ENCODE data around the gene DLG2. TPM values are rescaled to one million over a fixed set of nuclear protein-coding genes. Genes with fewer than 3 reads are reported as not detected.
"Not testable (repeated sequence)": the region's sequence is repeated elsewhere in the genome, so short reads cannot be mapped to it uniquely, and the experiment has no call there.

Gene DLG2
- total RNA-seq, 1 donor from 2014 or later = 0.51 TPM

DNA sequence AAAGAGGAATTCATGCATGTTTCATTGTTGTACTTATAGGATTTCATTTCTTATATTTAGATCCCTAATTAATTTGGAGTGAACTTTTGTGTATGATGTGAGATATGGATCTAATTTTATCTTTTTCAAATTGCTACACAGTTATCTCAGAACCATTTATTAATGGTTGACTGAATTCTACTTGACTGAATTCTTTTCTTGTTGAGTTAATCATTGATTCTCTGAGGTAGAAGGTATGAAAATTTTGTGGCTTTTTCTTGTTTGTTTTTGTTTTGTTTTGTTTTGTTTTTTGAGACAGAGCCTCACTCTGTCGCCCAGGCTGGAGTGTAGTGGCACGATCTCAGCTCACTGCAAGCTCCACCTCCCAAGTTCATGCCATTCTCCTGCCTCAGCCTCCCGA, 286.3 kb downstream of the DLG2 start:
- not testable (repeated sequence) for DNase-seq (ENCODE audit: low read depth in 2 of 2)

DNA sequence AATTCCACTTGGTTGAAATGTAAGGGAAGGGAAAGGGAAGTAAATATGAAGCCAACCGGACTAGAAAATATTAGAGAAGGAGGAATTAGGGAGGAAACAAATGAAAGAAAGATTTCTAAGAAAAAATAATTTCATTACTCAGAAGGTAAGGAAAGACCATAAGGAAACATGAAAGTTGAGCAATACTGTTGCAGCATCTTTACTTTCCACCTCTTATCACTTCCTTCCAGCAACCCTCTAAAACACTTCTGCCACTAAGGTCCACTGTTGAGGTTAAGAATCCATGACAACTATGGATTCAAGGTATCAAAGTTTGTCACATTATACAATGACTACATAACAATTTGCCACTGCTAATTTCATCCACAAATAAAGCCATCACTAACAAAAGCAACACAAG, 308.6 kb downstream of the DLG2 start:
- DNase-seq (ENCODE audit: low read depth in 2 of 2) = no peak

DNA sequence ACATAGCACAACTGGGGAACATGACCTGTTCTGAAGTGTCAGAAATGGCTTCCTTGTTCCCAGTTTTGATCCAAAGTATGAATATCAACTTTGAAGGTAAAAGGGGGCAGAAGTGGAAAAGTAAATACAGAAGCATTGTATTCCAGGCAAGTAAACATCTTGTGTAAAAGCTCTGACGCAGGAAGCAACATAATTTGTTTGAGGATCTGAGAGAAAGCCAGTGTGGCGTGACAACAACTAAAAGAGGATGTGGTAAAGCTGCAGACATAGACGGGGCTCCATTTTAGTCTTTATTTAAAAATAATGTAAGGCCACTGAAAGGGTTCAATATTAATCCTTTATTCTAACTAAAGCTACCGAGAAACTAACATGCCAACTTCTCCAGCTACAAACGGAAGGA, 310.2 kb downstream of the DLG2 start:
- no peak for DNase-seq (ENCODE audit: low read depth in 2 of 2)

- DNase-seq (ENCODE audit: low read depth in 2 of 2) = no peak
Observed at GRCh38 chr11:85313741-85314140, 313.4 kb downstream of the DLG2 start.

GRCh38 chr11:85310479-85310878, 316.7 kb downstream of the DLG2 start:
- DNase-seq (ENCODE audit: low read depth in 2 of 2) = no peak

DNA sequence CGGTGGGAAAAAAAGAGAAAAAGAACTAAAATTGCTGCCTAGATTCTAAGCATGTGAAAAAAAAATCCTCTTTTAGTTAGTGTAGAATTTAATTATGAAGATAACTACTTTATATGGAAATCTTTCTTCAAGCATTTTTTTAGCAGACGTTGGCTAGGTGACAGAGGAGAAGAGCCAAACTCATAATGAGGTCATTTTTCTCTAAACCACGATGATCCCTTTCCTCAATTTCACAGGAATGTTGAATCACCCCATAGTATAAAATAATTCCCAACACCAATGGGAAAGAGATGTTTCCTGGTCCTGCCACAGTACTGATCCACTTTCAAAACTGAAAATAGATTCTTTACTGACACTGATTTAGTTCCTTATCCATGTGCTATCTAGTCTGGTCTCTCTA, 319.8 kb downstream of the DLG2 start:
- DNase-seq (ENCODE audit: low read depth in 2 of 2) = no peak

DNA sequence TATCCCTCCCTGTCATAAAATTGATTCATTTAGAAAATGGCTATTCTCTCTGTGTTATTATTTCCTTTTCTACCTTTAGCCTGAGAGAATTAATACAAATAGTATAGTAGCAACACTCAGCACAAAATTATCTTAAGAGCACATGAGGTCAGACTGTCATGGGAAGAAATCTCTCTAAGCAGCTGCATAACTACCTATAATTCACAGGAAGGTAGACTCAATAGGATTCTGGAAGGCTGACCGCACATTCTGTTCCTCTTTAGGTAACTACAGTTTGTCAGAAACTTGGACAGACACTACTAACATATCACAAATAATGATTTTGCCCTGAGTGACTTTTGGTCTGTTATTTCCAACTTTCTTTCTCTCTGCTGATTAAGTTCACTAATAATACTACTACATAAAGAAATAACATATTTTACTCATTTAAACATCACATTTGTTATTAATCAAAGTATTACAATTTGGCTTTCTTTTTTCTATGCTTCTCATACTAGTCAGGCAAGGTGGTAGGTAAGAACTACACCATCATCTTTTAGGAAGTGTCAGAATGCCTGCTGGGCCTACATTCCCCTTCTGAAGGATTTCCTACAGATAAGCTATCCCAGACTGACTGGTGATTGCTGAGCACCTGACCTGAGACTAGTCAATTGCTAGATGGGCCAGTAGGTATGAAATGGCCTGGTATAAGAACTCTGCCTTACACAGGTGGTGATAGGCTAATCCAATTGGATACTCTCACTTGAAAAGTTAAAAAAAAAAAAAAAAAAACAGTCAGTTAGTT, 325.1 kb downstream of the DLG2 start:
- DNase-seq (ENCODE audit: low read depth in 2 of 2) = no peak

- DNase-seq (ENCODE audit: low read depth in 2 of 2) = no peak
Observed at GRCh38 chr11:85299258-85299942, 327.7 kb downstream of the DLG2 start.

DNA sequence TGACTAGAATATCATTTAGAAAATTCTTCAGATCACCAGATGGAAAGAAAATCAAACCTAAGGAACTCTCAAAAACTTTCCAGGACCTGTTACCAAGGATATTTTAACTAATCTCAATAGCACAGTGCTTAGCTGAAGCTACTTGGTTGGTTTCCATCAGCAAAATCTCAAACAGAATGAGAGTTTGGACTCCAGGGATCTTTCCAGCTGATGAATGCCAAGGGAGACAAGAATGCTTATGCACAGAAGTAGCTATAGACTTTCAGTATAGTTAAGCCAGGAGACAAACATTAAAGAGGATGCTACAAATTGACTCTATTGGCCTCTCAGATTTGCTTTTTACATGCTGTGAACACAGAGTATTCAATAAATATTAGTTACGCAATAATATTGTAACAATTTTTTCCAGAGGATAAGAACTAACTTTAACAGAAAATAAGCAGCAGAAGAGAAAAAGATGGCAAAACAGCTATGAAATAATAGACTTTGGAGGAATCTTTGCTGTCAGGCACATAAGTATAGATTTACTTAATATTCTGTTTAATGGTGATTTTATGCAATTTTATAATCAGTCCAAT, 331.4 kb downstream of the DLG2 start:
- DNase-seq (ENCODE audit: low read depth in 2 of 2) = no peak

GRCh38 chr11:85281550-85281949, 345.6 kb downstream of the DLG2 start:
- DNase-seq (ENCODE audit: low read depth in 2 of 2) = no peak

DNA sequence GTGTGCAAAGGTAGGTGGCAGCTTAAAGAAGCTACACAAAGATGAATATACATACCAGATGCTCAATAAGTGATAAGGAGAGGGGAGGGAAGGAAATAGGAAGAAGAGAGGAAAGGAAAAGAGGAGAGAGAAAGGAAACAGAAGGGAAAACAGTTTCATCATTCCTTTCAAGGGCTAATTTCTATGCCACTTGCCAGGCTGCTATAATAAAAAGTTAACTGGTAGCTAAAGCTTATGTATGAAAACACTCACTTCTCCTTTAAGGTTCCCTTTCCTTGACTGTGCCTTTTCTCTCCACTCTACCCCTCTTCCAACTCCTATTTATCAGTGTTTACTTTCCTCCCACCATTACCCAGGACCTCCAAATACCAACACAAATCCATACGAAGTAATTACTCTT, 347.9 kb downstream of the DLG2 start:
- no peak for DNase-seq (ENCODE audit: low read depth in 2 of 2)

GRCh38 chr11:85277693-85278092, 349.5 kb downstream of the DLG2 start:
- DNase-seq (ENCODE audit: low read depth in 2 of 2) = no peak

DNA sequence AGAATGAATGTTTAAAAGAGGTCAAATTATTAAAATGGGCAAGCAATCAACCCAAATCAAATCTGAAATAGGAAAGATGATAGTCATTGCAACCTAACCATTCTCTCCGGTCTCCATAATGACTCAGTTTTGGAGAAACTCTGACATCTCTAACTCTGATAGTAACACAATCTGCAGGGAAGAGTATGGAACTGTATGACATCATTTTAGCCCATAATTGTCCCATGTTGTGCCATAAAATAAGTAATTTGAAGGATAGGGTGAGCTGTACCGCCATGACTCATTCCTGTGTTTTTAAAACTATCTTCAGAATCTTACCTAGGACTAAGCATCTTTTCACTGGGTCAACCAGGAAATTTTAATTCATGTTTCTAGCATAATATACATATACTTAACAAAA, 350.8 kb downstream of the DLG2 start:
- no peak for DNase-seq (ENCODE audit: low read depth in 2 of 2)

DNA sequence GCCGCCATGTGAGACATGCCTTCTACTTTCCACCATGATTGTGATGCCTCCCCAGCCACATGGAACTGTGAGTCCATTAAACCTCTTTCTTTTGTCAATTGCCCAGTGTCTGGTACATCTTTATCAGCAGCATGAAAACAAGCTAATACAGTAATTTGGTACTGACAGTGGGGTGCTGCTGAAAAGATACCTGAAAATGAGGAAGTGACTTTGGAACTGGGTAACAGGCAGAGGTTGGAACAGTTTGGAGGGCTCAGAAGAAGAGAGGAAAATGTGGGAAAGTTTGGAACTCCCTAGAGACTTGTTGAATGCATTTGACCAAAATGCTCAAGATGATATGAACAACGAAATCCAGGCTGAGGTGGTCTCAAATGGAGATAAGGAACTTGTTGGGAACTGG, 356.8 kb downstream of the DLG2 start:
- DNase-seq (ENCODE audit: low read depth in 2 of 2) = not testable (repeated sequence)

DNA sequence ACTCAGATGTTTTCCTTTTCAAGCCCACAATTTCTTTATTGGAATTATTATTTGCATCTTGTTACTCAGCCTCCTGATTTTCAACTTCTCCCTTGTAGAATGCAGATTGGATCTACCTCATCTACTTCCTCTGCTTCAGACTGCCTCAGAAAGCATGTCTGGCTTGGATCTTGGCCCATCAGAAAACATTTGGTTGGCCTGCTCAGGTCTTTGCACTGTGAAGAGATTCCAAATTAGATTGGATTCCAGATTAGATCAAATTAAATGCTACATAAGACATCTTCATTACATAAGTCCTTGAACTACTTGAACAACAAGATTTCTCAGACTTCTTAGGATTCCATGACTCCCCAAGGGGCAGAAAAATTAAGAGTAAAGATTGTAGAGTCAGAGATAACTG, 358.0 kb downstream of the DLG2 start:
- DNase-seq (ENCODE audit: low read depth in 2 of 2) = no peak

DNA sequence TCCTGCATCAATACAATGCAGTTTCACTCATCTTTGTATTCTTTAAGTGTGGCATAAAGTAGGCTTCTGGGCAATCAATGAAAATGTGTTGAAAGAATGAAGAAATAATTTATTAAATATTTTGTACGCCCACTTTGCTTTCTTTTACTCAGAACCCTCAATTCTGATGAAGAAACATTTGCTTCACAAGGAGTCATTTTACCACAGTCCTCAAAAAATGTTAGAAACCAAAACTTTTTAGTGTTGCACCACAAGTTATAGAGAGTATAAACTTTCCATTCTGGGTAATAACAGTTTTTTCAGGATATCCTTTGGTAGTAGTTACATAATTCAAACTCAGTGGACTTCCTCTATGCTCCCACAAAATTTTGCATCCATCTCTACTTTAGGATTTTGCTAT, 360.5 kb downstream of the DLG2 start:
- no peak for DNase-seq (ENCODE audit: low read depth in 2 of 2)

DNA sequence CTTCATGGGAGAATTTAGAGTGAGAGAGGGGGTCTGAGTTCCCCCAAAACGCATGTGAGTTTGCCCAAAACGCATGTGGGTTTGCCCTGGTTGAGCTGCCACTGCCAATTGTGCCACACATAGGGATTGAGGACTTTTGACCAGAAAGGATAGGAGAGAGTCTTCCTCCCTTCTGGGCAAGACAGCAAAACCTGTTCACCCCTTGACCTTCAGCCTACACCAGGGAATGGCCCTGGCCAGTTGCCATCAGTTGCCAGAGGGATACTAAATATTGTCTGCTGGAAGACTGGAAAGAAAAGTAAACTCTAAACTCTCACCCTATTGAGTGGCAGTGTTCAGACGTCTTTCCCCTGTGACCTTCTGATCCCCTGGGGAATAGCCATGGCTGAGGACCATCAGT, 363.8 kb downstream of the DLG2 start:
- DNase-seq (ENCODE audit: low read depth in 2 of 2) = no peak

- DNase-seq (ENCODE audit: low read depth in 2 of 2) = no peak
Observed at GRCh38 chr11:85257837-85258236, 369.3 kb downstream of the DLG2 start.

- no peak for DNase-seq (ENCODE audit: low read depth in 2 of 2)
Observed at GRCh38 chr11:85256433-85256832, 370.7 kb downstream of the DLG2 start.

- no peak for DNase-seq (ENCODE audit: low read depth in 2 of 2)
Observed at GRCh38 chr11:85249482-85249881, 377.7 kb downstream of the DLG2 start.

DNA sequence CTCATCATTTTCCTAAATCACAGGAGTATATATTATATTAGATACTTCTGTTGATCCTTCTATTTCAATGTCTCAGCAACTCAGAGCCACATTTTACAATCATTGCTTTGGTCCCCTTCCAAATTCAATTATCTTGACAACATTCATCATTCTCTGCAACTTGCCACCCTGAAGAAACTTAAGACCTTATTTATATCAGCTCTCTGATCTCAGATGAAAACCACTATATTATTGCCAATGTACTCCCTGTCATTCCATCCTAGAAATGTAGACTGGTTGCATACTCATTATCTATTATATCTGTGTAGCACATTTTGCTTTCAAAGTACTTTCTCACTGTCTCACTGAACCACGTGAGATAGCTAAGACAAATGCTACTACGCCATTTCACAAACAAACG, 379.3 kb downstream of the DLG2 start:
- DNase-seq (ENCODE audit: low read depth in 2 of 2) = no peak

- DNase-seq (ENCODE audit: low read depth in 2 of 2) = no peak
Observed at GRCh38 chr11:85238906-85239305, 388.2 kb downstream of the DLG2 start.

- not testable (repeated sequence) for DNase-seq (ENCODE audit: low read depth in 2 of 2)
Observed at GRCh38 chr11:85238038-85238437, 389.1 kb downstream of the DLG2 start.

Data from dermis microvascular lymphatic vessel endothelial cell (primary cell).